Keratinocyte (primary cell): Measurements from ENCODE around the gene UGT1A6. TPM values are rescaled to one million over a fixed set of nuclear protein-coding genes. Genes with fewer than 3 reads are reported as not detected.

Experiments used
- DNase-seq: peaks from one replicate; pipeline ENCODE4 v3.0.0-alpha.2; 2011; ENCODE audit warnings: low read depth, missing footprints, low spot score
- FAIRE-seq: peaks from 2 replicates; lab custom pipeline; 2011; peaks lifted over from hg19 to GRCh38; lab: Jason Lieb, UNC
- H2AFZ ChIP-seq: 2 replicates; pipeline ENCODE4 v1.6.0; 2012; ENCODE audit warnings: low read length, control low read depth, inconsistent platforms; ENCODE audit not compliant: control insufficient read depth
- H3K27ac ChIP-seq: 2 replicates; pipeline ENCODE4 v1.5.1; 2011; ENCODE audit warnings: low read length; ENCODE audit not compliant: control insufficient read depth, insufficient read depth
- H3K27me3 ChIP-seq: 3 replicates; pipeline ENCODE4 v1.6.0; 2011; ENCODE audit warnings: low read length; ENCODE audit not compliant: control insufficient read depth, insufficient read depth; ENCODE audit errors: extremely low read depth
- H3K36me3 ChIP-seq, 2 experiments: 2 replicates in 1 of 2; 3 replicates in 1 of 2; pipeline ENCODE4 v1.5.1; 2011; ENCODE audit warnings: low read length in 2 of 2, mild to moderate bottlenecking in 1 of 2; ENCODE audit not compliant: control insufficient read depth in 2 of 2, insufficient read depth in 2 of 2; ENCODE audit errors: extremely low read depth in 1 of 2
- H3K4me1 ChIP-seq: 3 replicates; pipeline ENCODE4 v1.5.1; 2011; ENCODE audit warnings: low read length; ENCODE audit not compliant: control insufficient read depth, insufficient read depth; ENCODE audit errors: extremely low read depth
- H3K4me2 ChIP-seq: 3 replicates; pipeline ENCODE4 v1.6.0; 2011; ENCODE audit warnings: low read depth, low read length; ENCODE audit not compliant: control insufficient read depth, insufficient read depth; ENCODE audit errors: extremely low read depth
- H3K4me3 ChIP-seq, 3 experiments: fragments of 200-600 bp in 1 of 3; sonication (generic) in 1 of 3; 2 replicates in 2 of 3; 3 replicates in 1 of 3; pipeline ENCODE4 v1.5.1; 2011 to 2016; ENCODE audit warnings: low read length in 3 of 3, mild to moderate bottlenecking in 3 of 3, control low read depth in 2 of 3, inconsistent platforms in 1 of 3, low read depth in 1 of 3, mixed read lengths in 1 of 3, mixed run types in 1 of 3, moderate library complexity in 1 of 3; ENCODE audit not compliant: control insufficient read depth in 2 of 3, insufficient read depth in 2 of 3; ENCODE audit errors: extremely low read depth in 1 of 3
- H3K79me2 ChIP-seq: 2 replicates; pipeline ENCODE4 v1.6.0; 2012; ENCODE audit warnings: low read length; ENCODE audit not compliant: control insufficient read depth, insufficient read depth
- H3K9ac ChIP-seq: 3 replicates; pipeline ENCODE4 v1.6.0; 2011; ENCODE audit warnings: low read length; ENCODE audit not compliant: control insufficient read depth, insufficient read depth; ENCODE audit errors: extremely low read depth
- H3K9me1 ChIP-seq: 3 replicates; pipeline ENCODE4 v1.6.0; 2011; ENCODE audit warnings: low read length; ENCODE audit not compliant: control insufficient read depth, insufficient read depth; ENCODE audit errors: extremely low read depth
- H3K9me3 ChIP-seq: 2 replicates; pipeline ENCODE4 v1.5.1; 2012; ENCODE audit warnings: low read depth, low read length; ENCODE audit not compliant: control insufficient read depth
- H4K20me1 ChIP-seq: 3 replicates; pipeline ENCODE4 v1.6.0; 2011; ENCODE audit warnings: low read length; ENCODE audit not compliant: control insufficient read depth, insufficient read depth; ENCODE audit errors: extremely low read depth
- CTCF ChIP-seq, 3 experiments: IDR thresholded peaks in 1 of 3; conservative IDR thresholded peaks in 1 of 3; optimal IDR thresholded peaks in 1 of 3; 2 replicates in 2 of 3; 3 replicates in 1 of 3; pipeline versions ENCODE3 to v1.5.1; 2011; ENCODE audit warnings: low read length in 3 of 3, mild to moderate bottlenecking in 3 of 3, moderate library complexity in 2 of 3, control low read depth in 1 of 3, inconsistent platforms in 1 of 3; ENCODE audit not compliant: insufficient read depth in 2 of 3; ENCODE audit errors: extremely low read depth in 1 of 3
- EZH2 ChIP-seq: IDR thresholded peaks from one replicate; pipeline ENCODE4 v1.6.1; 2012; ENCODE audit warnings: inconsistent platforms, mild to moderate bottlenecking, low read length, moderate library complexity
- dilution Hi-C: fragments of 300-500 bp; cut with MboI; formaldehyde crosslinking; loops from one replicate; pipeline ENCODE4 v1.7.0; 2020; ENCODE audit warnings: low sequenced_read_pairs; ENCODE audit not compliant: extremely low pct_ligation_motif_present
- polyA plus RNA-seq, 5 experiments: library from polyadenylated mRNA; depleted of rRNA in 3 of 5; stranded (reverse) in 3 of 5; stranded (forward) in 1 of 5; unstranded in 1 of 5; fragments of >200 nt; gene quantifications; 1 replicate in 1 of 5; 2 replicates in 3 of 5; 3 replicates in 1 of 5; pipeline versions ENCODE4 v1.2.1 to v1.2.3, GENCODE V29; 2011 to 2012; ENCODE audit warnings: missing spikeins in 2 of 5, low read depth in 1 of 5, low replicate concordance in 1 of 5

Gene UGT1A6
- polyA plus RNA-seq, 1 donor (not counting 4 experiments of a cell fraction or from before 2014, with no cell fraction given), result 133 TPM

DNA sequence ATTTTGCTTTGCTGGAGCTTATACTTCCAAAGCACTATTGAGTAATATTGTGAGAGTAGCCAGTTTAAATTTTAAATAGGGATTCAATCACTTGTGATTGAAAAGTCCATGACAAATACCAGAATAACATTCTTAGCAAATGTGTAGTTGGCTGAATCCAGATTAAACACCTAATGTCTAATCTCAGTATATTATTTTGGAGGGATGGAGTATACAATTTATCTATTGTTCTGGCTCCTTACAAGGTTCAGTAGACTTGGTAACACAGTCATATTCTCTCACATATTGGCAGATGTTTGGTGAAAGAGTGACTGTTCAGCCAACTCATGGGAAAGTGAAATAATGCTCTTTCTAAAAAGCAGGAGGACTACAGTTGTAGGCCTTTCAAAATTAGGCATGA lies 18.8 kb upstream of the UGT1A6 start:
- Histone ChIP-seq H3K27ac (no peak overlapping the region), H4K20me1 (no peaks in the 10 kb centered on the region), H3K4me1 (no peaks in the 10 kb centered on the region), H3K9me1 (no peaks in the 10 kb centered on the region), H3K27me3 (no peaks in the 10 kb centered on the region), H3K36me3 (no peaks in the 10 kb centered on the region), H2AFZ (no peak overlapping the region), H3K4me3 (no peak overlapping the region), H3K9ac (no peak overlapping the region), H3K9me3 (no peaks in the 10 kb centered on the region), H3K4me2 (no peak overlapping the region), H3K79me2 (no peaks in the 10 kb centered on the region)
- no peak for TF ChIP-seq EZH2
- no peak for TF ChIP-seq CTCF (optimal IDR thresholded peaks at IDR 0.05 in 1 of 3, IDR thresholded peaks at IDR 0.05 in 1 of 3, conservative IDR thresholded peaks at IDR 0.05 in 1 of 3; ENCODE audit: extremely low read depth in 1 of 3, insufficient read depth in 2 of 3, low read length in 3 of 3)
- no peak for FAIRE-seq
- dilution Hi-C loops, result no loop called here
- no peak for DNase-seq

- no peaks in the 10 kb centered on the region for H3K27me3 ChIP-seq
- no peaks in the 10 kb centered on the region for H3K9me1 ChIP-seq
- DNase-seq (no peak), FAIRE-seq (no peak)
- no peaks in the 10 kb centered on the region for H3K36me3 ChIP-seq
- no peaks in the 10 kb centered on the region for H3K9me3 ChIP-seq
- H3K4me3 ChIP-seq, result no peak overlapping the region
- dilution Hi-C loops, result no loop called here
- no peak overlapping the region for H3K27ac ChIP-seq
- H3K4me2 ChIP-seq, result no peak overlapping the region
- H3K4me1 ChIP-seq, result no peaks in the 10 kb centered on the region
- no peaks in the 10 kb centered on the region for H3K79me2 ChIP-seq
- no peak overlapping the region for H2AFZ ChIP-seq
- H4K20me1 ChIP-seq, result no peaks in the 10 kb centered on the region
- H3K9ac ChIP-seq, result no peak overlapping the region
- TF ChIP-seq EZH2 (no peak), CTCF (optimal IDR thresholded peaks at IDR 0.05 in 1 of 3, IDR thresholded peaks at IDR 0.05 in 1 of 3, conservative IDR thresholded peaks at IDR 0.05 in 1 of 3; ENCODE audit: extremely low read depth in 1 of 3, insufficient read depth in 2 of 3, low read length in 3 of 3) (no peak)
These were observed 18.4 kb upstream of the UGT1A6 start for GRCh38 chr2:233674314-233674713.
